SK-N-SH (cell line): Measurements from ENCODE around the gene BRD9.
A peak's percentile ranks its signal among the peaks of the same experiment; 100 is the strongest.

ENCODE experiments used
- EZH2phosphoT487 ChIP-seq: fragments of 200-600 bp; sonication (generic); IDR thresholded peaks from 2 replicates; pipeline ENCODE4 v1.6.1; 2017; ENCODE audit warnings: low read depth, mixed run types, mild to moderate bottlenecking, antibody characterized with exemption, moderate library complexity, borderline replicate concordance
- NFIC ChIP-seq: IDR thresholded peaks from 2 replicates; pipeline ENCODE4 v1.4.0; 2012; ENCODE audit warnings: borderline replicate concordance
- POLR2AphosphoS5 ChIP-seq: IDR thresholded peaks from 2 replicates; pipeline ENCODE4 v1.6.1; 2012; ENCODE audit warnings: low read depth, low read length
- TEAD4 ChIP-seq: IDR thresholded peaks from 2 replicates; pipeline ENCODE4 v1.4.0; 2012; ENCODE audit warnings: mild to moderate bottlenecking, borderline replicate concordance; ENCODE audit not compliant: insufficient read depth
- TF ChIP-seq, protein P1 (sequence below): fragments of 200-600 bp; sonication (generic); IDR thresholded peaks from 2 replicates; pipeline ENCODE4 v1.6.1; 2017; ENCODE audit warnings: antibody characterized with exemption, mild to moderate bottlenecking, moderate library complexity
- TF ChIP-seq, protein P2 (sequence below): fragments of 150-350 bp; IDR thresholded peaks from 2 replicates; pipeline ENCODE4 v1.6.1; 2017; ENCODE audit warnings: antibody characterized with exemption, low read length, low read depth, borderline replicate concordance
- TF ChIP-seq, protein P3 (sequence below): IDR thresholded peaks from 2 replicates; pipeline ENCODE4 v1.4.0; 2012; ENCODE audit warnings: low read depth

DNA sequence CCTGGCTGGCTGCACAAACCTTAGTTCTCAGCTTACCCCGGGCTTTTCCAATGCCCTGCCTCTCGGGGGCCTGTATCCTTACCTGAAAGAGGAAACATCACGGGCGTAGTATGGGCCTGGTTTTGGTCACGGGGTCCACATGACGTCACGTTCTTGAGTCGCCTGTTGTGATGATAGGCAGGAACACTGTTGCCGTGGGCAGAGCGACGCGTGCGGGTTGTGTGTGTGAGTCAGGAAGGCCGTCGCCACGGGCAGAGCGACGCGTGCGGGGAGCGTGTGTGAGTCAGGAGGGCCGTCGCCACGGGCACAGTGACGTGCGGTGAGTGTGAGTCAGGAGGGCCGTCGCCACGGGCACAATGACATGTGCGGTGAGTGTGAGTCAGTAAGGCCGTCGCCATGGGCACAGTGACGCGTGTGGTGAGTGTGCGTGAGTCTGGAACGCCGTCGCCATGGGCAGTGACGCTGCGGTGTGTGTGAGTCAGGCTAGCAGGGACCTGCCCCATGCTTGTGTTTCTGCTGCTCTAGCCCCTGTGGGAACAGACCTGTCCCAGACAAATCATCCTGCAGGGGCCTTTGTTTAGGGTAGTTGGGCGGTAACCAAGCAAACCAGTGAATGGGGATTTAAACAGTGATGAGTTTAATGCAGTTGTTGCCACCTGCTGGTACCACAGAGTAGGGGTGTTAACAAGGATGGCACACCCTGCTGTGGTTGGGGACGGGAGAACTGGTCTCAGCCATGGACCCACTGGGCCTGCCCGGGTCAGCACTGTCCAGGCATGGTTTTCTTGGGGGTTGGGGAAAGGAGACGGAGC, 19.9 kb upstream of the BRD9 start:
- TF ChIP-seq, protein P1, sequence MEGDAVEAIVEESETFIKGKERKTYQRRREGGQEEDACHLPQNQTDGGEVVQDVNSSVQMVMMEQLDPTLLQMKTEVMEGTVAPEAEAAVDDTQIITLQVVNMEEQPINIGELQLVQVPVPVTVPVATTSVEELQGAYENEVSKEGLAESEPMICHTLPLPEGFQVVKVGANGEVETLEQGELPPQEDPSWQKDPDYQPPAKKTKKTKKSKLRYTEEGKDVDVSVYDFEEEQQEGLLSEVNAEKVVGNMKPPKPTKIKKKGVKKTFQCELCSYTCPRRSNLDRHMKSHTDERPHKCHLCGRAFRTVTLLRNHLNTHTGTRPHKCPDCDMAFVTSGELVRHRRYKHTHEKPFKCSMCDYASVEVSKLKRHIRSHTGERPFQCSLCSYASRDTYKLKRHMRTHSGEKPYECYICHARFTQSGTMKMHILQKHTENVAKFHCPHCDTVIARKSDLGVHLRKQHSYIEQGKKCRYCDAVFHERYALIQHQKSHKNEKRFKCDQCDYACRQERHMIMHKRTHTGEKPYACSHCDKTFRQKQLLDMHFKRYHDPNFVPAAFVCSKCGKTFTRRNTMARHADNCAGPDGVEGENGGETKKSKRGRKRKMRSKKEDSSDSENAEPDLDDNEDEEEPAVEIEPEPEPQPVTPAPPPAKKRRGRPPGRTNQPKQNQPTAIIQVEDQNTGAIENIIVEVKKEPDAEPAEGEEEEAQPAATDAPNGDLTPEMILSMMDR: peak; percentile 46
- TF ChIP-seq POLR2AphosphoS5 (no peak), EZH2phosphoT487 (no peak), NFIC (no peak), TEAD4 (no peak)
- TF ChIP-seq, protein P2, sequence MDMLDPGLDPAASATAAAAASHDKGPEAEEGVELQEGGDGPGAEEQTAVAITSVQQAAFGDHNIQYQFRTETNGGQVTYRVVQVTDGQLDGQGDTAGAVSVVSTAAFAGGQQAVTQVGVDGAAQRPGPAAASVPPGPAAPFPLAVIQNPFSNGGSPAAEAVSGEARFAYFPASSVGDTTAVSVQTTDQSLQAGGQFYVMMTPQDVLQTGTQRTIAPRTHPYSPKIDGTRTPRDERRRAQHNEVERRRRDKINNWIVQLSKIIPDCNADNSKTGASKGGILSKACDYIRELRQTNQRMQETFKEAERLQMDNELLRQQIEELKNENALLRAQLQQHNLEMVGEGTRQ: no peak
- TF ChIP-seq, protein P3, sequence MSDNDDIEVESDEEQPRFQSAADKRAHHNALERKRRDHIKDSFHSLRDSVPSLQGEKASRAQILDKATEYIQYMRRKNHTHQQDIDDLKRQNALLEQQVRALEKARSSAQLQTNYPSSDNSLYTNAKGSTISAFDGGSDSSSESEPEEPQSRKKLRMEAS: peak; percentile 85; the same call in 1 of the 2 replicates
